Osteoblast (primary cell): ENCODE results near the gene SMIM22. TPM values are rescaled to one million over a fixed set of nuclear protein-coding genes. Genes with fewer than 3 reads are reported as not detected.

Source experiments
- DNase-seq: peaks from one replicate; pipeline ENCODE4 v3.0.0; 2011; ENCODE audit warnings: low spot score, mixed read lengths; ENCODE audit not compliant: insufficient read length; ENCODE audit errors: missing footprints
- H2AFZ ChIP-seq: 2 replicates; pipeline ENCODE4 v1.6.0; 2011; ENCODE audit warnings: mild to moderate bottlenecking, low read length
- H3K27ac ChIP-seq: 2 replicates; pipeline ENCODE4 v1.5.1; 2011; ENCODE audit warnings: mild to moderate bottlenecking, low read depth, low read length, moderate library complexity
- H3K27me3 ChIP-seq: 2 replicates; pipeline ENCODE4 v1.6.0; 2012; ENCODE audit warnings: mild to moderate bottlenecking, control low read depth, inconsistent platforms, low read length, moderate library complexity; ENCODE audit not compliant: insufficient read depth
- H3K36me3 ChIP-seq: 2 replicates; pipeline ENCODE4 v1.5.1; 2011; ENCODE audit warnings: mild to moderate bottlenecking, low read length, control low read depth, moderate library complexity; ENCODE audit not compliant: insufficient read depth
- H3K4me1 ChIP-seq: 2 replicates; pipeline ENCODE4 v1.5.1; 2011; ENCODE audit warnings: mild to moderate bottlenecking, low read length, control low read depth, moderate library complexity; ENCODE audit not compliant: insufficient read depth
- H3K4me2 ChIP-seq: 2 replicates; pipeline ENCODE4 v1.6.0; 2011; ENCODE audit warnings: mild to moderate bottlenecking, low read length; ENCODE audit not compliant: insufficient read depth
- H3K4me3 ChIP-seq: fragments of 200-600 bp; sonication (generic); 3 replicates; pipeline ENCODE4 v1.5.1; 2012; ENCODE audit warnings: mild to moderate bottlenecking, low read length, inconsistent platforms; ENCODE audit not compliant: insufficient read depth
- H3K79me2 ChIP-seq: 2 replicates; pipeline ENCODE4 v1.6.0; 2012; ENCODE audit warnings: mild to moderate bottlenecking, low read length, control low read depth, inconsistent platforms; ENCODE audit not compliant: insufficient read depth
- H3K9me3 ChIP-seq: 2 replicates; pipeline ENCODE4 v1.5.1; 2011; ENCODE audit warnings: low read depth, low read length, control low read depth
- H4K20me1 ChIP-seq: 2 replicates; pipeline ENCODE4 v1.6.0; 2012; ENCODE audit warnings: mild to moderate bottlenecking, low read length, control low read depth; ENCODE audit not compliant: insufficient read depth
- total RNA-seq: library from RNA; depleted of rRNA; stranded (reverse); fragments of >200 nt; gene quantifications from 2 replicates; pipeline ENCODE4 v1.2.3, GENCODE V29; 2012
- TF ChIP-seq, protein P1 (sequence below): IDR thresholded peaks from 2 replicates; pipeline ENCODE4 v1.5.1; 2011; ENCODE audit warnings: mild to moderate bottlenecking, low read depth, low read length, moderate library complexity; ENCODE audit errors: extremely low read depth

SMIM22 gene
- total RNA-seq, 1 donor = not detected

- peak; percentile 38 for DNase-seq
- no peaks in the 10 kb centered on the region for H3K27me3 ChIP-seq
These were observed 5.3 kb downstream of the SMIM22 start for GRCh38 chr16:4800290-4801041.

GRCh38 chr16:4801051-4801961 is 6.1 kb downstream of the SMIM22 start:
- H3K27ac ChIP-seq = no peak overlapping the region
- H3K4me1 ChIP-seq = peaks cover 11% of the 10 kb centered on the region
- peaks cover 9% of the 10 kb centered on the region for H3K36me3 ChIP-seq
- peak overlapping the region; percentile 84 for H3K4me2 ChIP-seq
- H3K79me2 ChIP-seq = no peaks in the 10 kb centered on the region
- H3K9me3 ChIP-seq = no peaks in the 10 kb centered on the region
- H3K4me3 ChIP-seq = peak overlapping the region; percentile 84
- H2AFZ ChIP-seq = peak overlapping the region; percentile 81
- TF ChIP-seq, protein P1, sequence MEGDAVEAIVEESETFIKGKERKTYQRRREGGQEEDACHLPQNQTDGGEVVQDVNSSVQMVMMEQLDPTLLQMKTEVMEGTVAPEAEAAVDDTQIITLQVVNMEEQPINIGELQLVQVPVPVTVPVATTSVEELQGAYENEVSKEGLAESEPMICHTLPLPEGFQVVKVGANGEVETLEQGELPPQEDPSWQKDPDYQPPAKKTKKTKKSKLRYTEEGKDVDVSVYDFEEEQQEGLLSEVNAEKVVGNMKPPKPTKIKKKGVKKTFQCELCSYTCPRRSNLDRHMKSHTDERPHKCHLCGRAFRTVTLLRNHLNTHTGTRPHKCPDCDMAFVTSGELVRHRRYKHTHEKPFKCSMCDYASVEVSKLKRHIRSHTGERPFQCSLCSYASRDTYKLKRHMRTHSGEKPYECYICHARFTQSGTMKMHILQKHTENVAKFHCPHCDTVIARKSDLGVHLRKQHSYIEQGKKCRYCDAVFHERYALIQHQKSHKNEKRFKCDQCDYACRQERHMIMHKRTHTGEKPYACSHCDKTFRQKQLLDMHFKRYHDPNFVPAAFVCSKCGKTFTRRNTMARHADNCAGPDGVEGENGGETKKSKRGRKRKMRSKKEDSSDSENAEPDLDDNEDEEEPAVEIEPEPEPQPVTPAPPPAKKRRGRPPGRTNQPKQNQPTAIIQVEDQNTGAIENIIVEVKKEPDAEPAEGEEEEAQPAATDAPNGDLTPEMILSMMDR = no peak
- no peaks in the 10 kb centered on the region for H3K27me3 ChIP-seq
- peak; percentile 74 for DNase-seq
- H4K20me1 ChIP-seq = no peaks in the 10 kb centered on the region

More at GRCh38 chr16:4800290-4801041, 5.3 kb downstream of the SMIM22 start:
- TF ChIP-seq, protein P1 = no peak
- Histone ChIP-seq H3K4me2 (no peak overlapping the region), H3K9me3 (no peaks in the 10 kb centered on the region), H3K36me3 (peaks cover 7% of the 10 kb centered on the region), H3K4me1 (peaks cover 11% of the 10 kb centered on the region), H3K27ac (no peak overlapping the region), H3K79me2 (no peaks in the 10 kb centered on the region), H4K20me1 (no peaks in the 10 kb centered on the region), H3K4me3 (no peak overlapping the region), H2AFZ (no peak overlapping the region)

- Histone ChIP-seq H3K27me3 (no peaks in the 10 kb centered on the region), H4K20me1 (no peaks in the 10 kb centered on the region), H2AFZ (peak within 1 kb of the TSS; percentile 81), H3K4me3 (peak within 1 kb of the TSS; percentile 84), H3K36me3 (peaks cover 13% of the 10 kb centered on the region), H3K27ac (peak within 1 kb of the TSS; percentile 33), H3K4me2 (peak within 1 kb of the TSS; percentile 84), H3K9me3 (no peaks in the 10 kb centered on the region), H3K4me1 (peaks cover 11% of the 10 kb centered on the region), H3K79me2 (no peaks in the 10 kb centered on the region)
- DNase-seq = peak; percentile 96
- TF ChIP-seq, protein P1 = no peak
These were observed 6.9 kb downstream of the SMIM22 start, which contains the start of gene ROGDI for GRCh38 chr16:4801962-4802658. TSS of gene ROGDI (minus strand) at chr16:4802633. CDS start at chr16:4802571, 62 bp downstream.
